Measurements from ENCODE around the gene GRPEL2.

DNA sequence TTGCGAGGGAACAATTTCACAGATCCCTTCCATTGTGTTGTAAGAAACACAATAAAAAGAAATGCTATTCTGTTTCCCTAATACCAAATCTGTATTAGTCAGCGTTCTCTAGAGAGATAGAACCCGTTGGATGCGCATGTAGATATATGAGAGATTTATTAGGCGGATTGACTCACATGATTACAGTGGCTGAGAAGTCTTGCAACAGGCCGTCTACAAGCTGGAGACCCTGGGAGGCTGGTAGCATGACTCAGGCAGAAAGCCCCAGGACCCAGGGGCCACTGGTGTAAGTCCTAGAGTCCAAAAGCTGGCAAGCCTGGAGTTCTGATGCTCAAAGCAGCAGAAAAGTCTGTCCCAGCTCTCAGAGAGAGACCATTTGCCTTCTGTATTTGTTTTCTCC lies 52.2 kb downstream of the GRPEL2 start:
- TF ChIP-seq, protein P1, sequence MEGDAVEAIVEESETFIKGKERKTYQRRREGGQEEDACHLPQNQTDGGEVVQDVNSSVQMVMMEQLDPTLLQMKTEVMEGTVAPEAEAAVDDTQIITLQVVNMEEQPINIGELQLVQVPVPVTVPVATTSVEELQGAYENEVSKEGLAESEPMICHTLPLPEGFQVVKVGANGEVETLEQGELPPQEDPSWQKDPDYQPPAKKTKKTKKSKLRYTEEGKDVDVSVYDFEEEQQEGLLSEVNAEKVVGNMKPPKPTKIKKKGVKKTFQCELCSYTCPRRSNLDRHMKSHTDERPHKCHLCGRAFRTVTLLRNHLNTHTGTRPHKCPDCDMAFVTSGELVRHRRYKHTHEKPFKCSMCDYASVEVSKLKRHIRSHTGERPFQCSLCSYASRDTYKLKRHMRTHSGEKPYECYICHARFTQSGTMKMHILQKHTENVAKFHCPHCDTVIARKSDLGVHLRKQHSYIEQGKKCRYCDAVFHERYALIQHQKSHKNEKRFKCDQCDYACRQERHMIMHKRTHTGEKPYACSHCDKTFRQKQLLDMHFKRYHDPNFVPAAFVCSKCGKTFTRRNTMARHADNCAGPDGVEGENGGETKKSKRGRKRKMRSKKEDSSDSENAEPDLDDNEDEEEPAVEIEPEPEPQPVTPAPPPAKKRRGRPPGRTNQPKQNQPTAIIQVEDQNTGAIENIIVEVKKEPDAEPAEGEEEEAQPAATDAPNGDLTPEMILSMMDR (IDR thresholded peaks at IDR 0.05) = no peak
- peak in 1 of 4 donors; percentile 57 for TF ChIP-seq POLR2AphosphoS5 (IDR thresholded peaks at IDR 0.05)
- TF ChIP-seq POLR2A (IDR thresholded peaks at IDR 0.05) = no peak

Data from sigmoid colon (tissue), 4 donors.